Stimulated activated CD4-positive, alpha-beta T cell treated with anti-CD3 and anti-CD28 coated beads, TNF-alpha, amount 100 ng/mL, for 4 hours (primary cell): Measurements from ENCODE around the gene SPARC.

Source experiments
- DNase-seq, 3 experiments: peaks; one replicate each; pipeline ENCODE4 v3.0.0-alpha.2; 2020; ENCODE audit warnings: low read depth in 3 of 3

The SPARC gene

GRCh38 chr5:151678713-151679112 is 8.0 kb downstream of the SPARC start:
- DNase-seq = no peak

GRCh38 chr5:151677776-151678545 is 8.8 kb downstream of the SPARC start:
- no peak for DNase-seq

- DNase-seq = no peak
Observed at GRCh38 chr5:151676719-151677118, 10.0 kb downstream of the SPARC start.

GRCh38 chr5:151676314-151676712 is 10.4 kb downstream of the SPARC start:
- DNase-seq = no peak

GRCh38 chr5:151675611-151676313 is 11.0 kb downstream of the SPARC start:
- no peak for DNase-seq

- no peak for DNase-seq
Observed at GRCh38 chr5:151674626-151675610, 11.8 kb downstream of the SPARC start.

GRCh38 chr5:151673421-151673820 is 13.3 kb downstream of the SPARC start:
- DNase-seq = no peak

GRCh38 chr5:151672516-151672915 is 14.2 kb downstream of the SPARC start:
- DNase-seq = no peak

- DNase-seq = no peak
Observed at GRCh38 chr5:151671950-151672349, 14.8 kb downstream of the SPARC start.

GRCh38 chr5:151670953-151671636 is 15.6 kb downstream of the SPARC start:
- no peak for DNase-seq

GRCh38 chr5:151670083-151670686 is 16.5 kb downstream of the SPARC start:
- no peak for DNase-seq

- DNase-seq = no peak
Observed at GRCh38 chr5:151667083-151667482, 19.6 kb downstream of the SPARC start.

- no peak for DNase-seq
Observed at GRCh38 chr5:151665613-151666012, 21.1 kb downstream of the SPARC start.

GRCh38 chr5:151664694-151665585 is 21.8 kb downstream of the SPARC start:
- no peak for DNase-seq

GRCh38 chr5:151663617-151664293 is 23.0 kb downstream of the SPARC start:
- DNase-seq = no peak

- no peak for DNase-seq
Observed at GRCh38 chr5:151662805-151663204, 23.9 kb downstream of the SPARC start.

GRCh38 chr5:151661968-151662732 is 24.6 kb downstream of the SPARC start:
- DNase-seq = no peak

- DNase-seq = no peak
Observed at GRCh38 chr5:151660616-151661495, 25.9 kb downstream of the SPARC start.
